A673 (cell line): ENCODE results near the gene ABCA13. TPM values are rescaled to one million over a fixed set of nuclear protein-coding genes. Genes with fewer than 3 reads are reported as not detected.

Experiments
- BruUV-seq: library from RNA; stranded (reverse); fragments of 400-500 nt; replicated peaks from 2 replicates; lab custom pipeline; 2021; lab: Mats Ljungman, UMichigan
- CTCF ChIA-PET: fragments of 300-600 bp; sonication (Branson Sonifier 250); formaldehyde crosslinking; loops from one replicate; lab custom pipeline; 2022; ENCODE audit warnings: antibody characterized with exemption; lab: Charles Lee
- POLR2A ChIA-PET: fragments of 300-600 bp; sonication (Branson Sonifier 250); formaldehyde crosslinking; loops from one replicate; lab custom pipeline; 2022; ENCODE audit warnings: antibody characterized with exemption; ENCODE audit not compliant: low non-redundant PET; lab: Charles Lee
- DNase-seq: peaks from one replicate; pipeline ENCODE4 v3.0.0-alpha.2; 2015; ENCODE audit warnings: low spot score
- H3K27ac ChIP-seq: fragments of 200-600 bp; sonication (generic); 2 replicates; pipeline ENCODE4 v1.5.1; 2016; ENCODE audit warnings: mixed run types, low read depth, mild to moderate bottlenecking, mixed read lengths, antibody characterized with exemption, low read length; ENCODE audit not compliant: poor library complexity, severe bottlenecking
- H3K27me3 ChIP-seq: fragments of 200-600 bp; sonication (generic); replicated peaks from 2 replicates; pipeline ENCODE4 v1.6.1; 2017; ENCODE audit warnings: mixed run types, low read depth, mild to moderate bottlenecking, mixed read lengths, antibody characterized with exemption, low read length; ENCODE audit not compliant: insufficient read depth, poor library complexity
- H3K36me3 ChIP-seq: fragments of 200-600 bp; sonication (generic); 2 replicates; pipeline ENCODE4 v1.6.1; 2016; ENCODE audit warnings: mixed run types, mild to moderate bottlenecking, mixed read lengths, antibody characterized with exemption, low read length; ENCODE audit not compliant: insufficient read depth, poor library complexity, severe bottlenecking
- H3K4me1 ChIP-seq: fragments of 200-600 bp; sonication (generic); 2 replicates; pipeline ENCODE4 v1.6.1; 2017; ENCODE audit warnings: mixed run types, mild to moderate bottlenecking, mixed read lengths, antibody characterized with exemption, low read length; ENCODE audit not compliant: insufficient read depth, poor library complexity, severe bottlenecking
- H3K4me3 ChIP-seq: fragments of 200-600 bp; sonication (generic); 2 replicates; pipeline ENCODE4 v1.5.1; 2016; ENCODE audit warnings: low read depth, mixed run types, mild to moderate bottlenecking, mixed read lengths, low read length; ENCODE audit not compliant: poor library complexity, severe bottlenecking
- H3K9me3 ChIP-seq: fragments of 200-600 bp; sonication (generic); 2 replicates; pipeline ENCODE4 v1.6.1; 2016; ENCODE audit warnings: mixed run types, low read depth, mild to moderate bottlenecking, mixed read lengths, antibody characterized with exemption, low read length; ENCODE audit not compliant: poor library complexity, severe bottlenecking
- CTCF ChIP-seq: fragments of 300-800, 200-600 bp; sonication (generic); conservative IDR thresholded peaks from 2 replicates; pipeline ENCODE4 v1.5.1; 2017; ENCODE audit warnings: low read depth, mild to moderate bottlenecking, antibody characterized with exemption, low read length, moderate library complexity, mixed read lengths
- EZH2 ChIP-seq: fragments of 200-600 bp; sonication (generic); IDR thresholded peaks from 2 replicates; pipeline ENCODE4 v1.6.1; 2017; ENCODE audit warnings: borderline replicate concordance, low read depth, mild to moderate bottlenecking, mixed read lengths, antibody characterized with exemption, low read length; ENCODE audit not compliant: poor library complexity, severe bottlenecking
- intact Hi-C: fragments of 100-400 bp; cut with micrococcal nuclease; formaldehyde crosslinking; loops from one replicate; pipeline ENCODE4 v1.10.0; 2022; ENCODE audit not compliant: unreplicated experiment
- total RNA-seq: library from RNA; stranded (reverse); gene quantifications from 2 replicates; pipeline ENCODE4 v1.2.3, GENCODE V29; 2021

ABCA13 gene
- total RNA-seq, 1 experiment from 2014 or later = 15.6 TPM

DNA sequence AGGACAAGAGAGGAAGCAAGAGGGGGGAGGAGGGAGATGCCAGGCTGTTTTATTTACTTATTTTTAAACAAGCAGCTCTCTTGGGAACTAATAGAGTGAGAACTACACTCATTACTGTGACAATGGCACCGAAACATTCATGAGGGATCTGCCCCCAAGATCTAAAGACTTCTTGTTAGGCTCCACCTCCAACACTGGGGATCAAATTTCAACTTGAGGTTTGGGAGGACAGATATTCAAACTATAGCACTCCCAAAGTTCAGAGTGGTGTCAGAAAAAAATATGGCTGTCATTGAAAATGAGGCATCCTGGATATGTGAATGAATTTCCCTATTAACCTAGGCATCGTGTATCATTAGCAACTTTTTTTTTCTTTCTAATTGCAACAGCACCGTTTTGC is 145.5 kb downstream of the ABCA13 start:
- ChIA-PET CTCF (no interaction called here), POLR2A (no interaction called here)
- intact Hi-C loops = no loop called here
- Histone ChIP-seq H3K27me3 (no peaks in the 10 kb centered on the region), H3K27ac (no peak overlapping the region), H3K4me3 (no peak overlapping the region), H3K9me3 (peaks cover 2% of the 10 kb centered on the region), H3K4me1 (no peaks in the 10 kb centered on the region), H3K36me3 (peaks cover 3% of the 10 kb centered on the region)
- no peak for DNase-seq
- no TSS peak for BruUV-seq
- TF ChIP-seq CTCF (no peak), EZH2 (no peak)

GRCh38 chr7:48317360-48317759 is 146.1 kb downstream of the ABCA13 start:
- ChIA-PET POLR2A (no interaction called here), CTCF (no interaction called here)
- Histone ChIP-seq H3K4me1 (no peaks in the 10 kb centered on the region), H3K27ac (no peak overlapping the region), H3K36me3 (peaks cover 3% of the 10 kb centered on the region), H3K4me3 (no peak overlapping the region), H3K27me3 (no peaks in the 10 kb centered on the region), H3K9me3 (peaks cover 2% of the 10 kb centered on the region)
- intact Hi-C loops = no loop called here
- no peak for TF ChIP-seq EZH2
- TF ChIP-seq CTCF = no peak
- no TSS peak for BruUV-seq
- no peak for DNase-seq

DNA sequence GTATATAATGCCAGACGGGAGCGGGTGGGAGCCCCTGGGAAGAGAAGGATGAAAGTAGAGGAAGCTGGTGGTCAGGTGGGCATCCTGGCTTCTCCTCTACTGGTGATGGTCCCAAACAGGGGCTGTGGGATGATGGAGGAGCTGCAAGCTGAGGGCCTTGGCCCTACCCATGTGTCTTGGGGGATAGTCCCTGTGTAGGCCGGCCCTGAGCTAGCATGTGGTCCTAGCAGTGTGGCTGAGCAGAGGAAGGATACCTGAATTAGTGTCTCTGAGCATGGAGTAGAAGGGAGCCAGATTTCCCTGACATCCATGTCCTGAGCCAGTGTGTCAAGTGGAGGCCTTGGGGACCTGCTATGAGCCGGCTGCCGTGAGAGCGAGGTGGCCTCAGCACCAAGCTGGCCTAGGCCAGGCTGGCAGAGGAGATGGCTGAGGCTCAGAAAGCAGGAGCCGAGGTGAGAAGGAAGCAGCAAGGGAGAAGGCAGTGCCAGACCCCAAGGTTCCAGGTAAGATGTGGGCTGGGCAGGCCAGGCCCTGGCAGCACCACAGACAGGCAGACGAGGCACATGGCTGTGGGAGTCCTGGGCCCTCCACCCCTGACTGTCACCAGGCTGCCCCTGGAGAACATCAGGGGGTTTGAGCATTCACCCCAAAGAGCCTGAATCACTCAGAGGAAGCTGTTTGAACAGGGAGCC is 150.2 kb downstream of the ABCA13 start:
- no peak overlapping the region for H3K4me3 ChIP-seq
- H3K4me1 ChIP-seq = no peaks in the 10 kb centered on the region
- H3K9me3 ChIP-seq = peaks cover 17% of the 10 kb centered on the region
- ChIA-PET POLR2A (no interaction called here), CTCF (no interaction called here)
- H3K27me3 ChIP-seq = no peaks in the 10 kb centered on the region
- peaks cover 3% of the 10 kb centered on the region for H3K36me3 ChIP-seq
- DNase-seq = no peak
- TF ChIP-seq CTCF (no peak), EZH2 (no peak)
- no peak overlapping the region for H3K27ac ChIP-seq
- no TSS peak for BruUV-seq
- intact Hi-C loops = no loop called here
